WI38 (cell line): ENCODE measurements around the gene ARL4A.

ENCODE experiments used
- H3K4me3 ChIP-seq: 2 replicates; pipeline ENCODE4 v1.5.1; 2011; ENCODE audit warnings: low read depth, mild to moderate bottlenecking, control low read depth, low read length
- TF ChIP-seq, protein P1 (sequence below): IDR thresholded peaks from 2 replicates; pipeline ENCODE4 v1.5.1; 2012; ENCODE audit warnings: low read depth, mild to moderate bottlenecking, control low read depth, low read length

Gene ARL4A

DNA sequence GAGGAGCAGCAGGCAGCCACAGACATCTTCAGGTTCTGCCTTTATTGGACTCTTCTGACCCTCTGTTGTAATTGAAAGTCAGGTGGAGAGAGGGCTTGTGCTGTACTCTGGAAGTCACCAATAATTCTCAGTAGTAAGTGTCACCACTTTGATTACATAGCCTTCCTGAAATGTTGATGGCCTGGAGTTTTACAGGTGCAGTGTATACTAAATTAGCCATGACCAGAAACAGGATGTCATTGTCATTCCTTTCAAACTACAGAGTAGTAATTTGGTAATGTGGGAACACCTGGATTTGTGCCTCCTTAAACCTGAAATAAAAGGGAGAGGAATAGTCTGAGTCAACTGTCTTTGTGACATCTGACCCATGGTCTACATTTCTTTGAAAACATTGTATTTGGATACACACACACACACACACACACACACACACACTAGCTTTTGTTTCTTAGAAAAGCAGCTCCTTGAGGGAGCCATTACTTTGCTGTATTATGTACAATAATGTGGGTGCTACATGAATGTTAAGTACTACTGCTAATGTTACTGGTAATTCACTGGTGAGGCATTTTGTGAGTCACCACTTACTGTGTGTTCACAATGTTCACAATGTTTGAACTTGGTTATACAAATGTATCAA, 19.6 kb downstream of the ARL4A start:
- TF ChIP-seq, protein P1, sequence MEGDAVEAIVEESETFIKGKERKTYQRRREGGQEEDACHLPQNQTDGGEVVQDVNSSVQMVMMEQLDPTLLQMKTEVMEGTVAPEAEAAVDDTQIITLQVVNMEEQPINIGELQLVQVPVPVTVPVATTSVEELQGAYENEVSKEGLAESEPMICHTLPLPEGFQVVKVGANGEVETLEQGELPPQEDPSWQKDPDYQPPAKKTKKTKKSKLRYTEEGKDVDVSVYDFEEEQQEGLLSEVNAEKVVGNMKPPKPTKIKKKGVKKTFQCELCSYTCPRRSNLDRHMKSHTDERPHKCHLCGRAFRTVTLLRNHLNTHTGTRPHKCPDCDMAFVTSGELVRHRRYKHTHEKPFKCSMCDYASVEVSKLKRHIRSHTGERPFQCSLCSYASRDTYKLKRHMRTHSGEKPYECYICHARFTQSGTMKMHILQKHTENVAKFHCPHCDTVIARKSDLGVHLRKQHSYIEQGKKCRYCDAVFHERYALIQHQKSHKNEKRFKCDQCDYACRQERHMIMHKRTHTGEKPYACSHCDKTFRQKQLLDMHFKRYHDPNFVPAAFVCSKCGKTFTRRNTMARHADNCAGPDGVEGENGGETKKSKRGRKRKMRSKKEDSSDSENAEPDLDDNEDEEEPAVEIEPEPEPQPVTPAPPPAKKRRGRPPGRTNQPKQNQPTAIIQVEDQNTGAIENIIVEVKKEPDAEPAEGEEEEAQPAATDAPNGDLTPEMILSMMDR = no peak
- H3K4me3 ChIP-seq = no peak overlapping the region

DNA sequence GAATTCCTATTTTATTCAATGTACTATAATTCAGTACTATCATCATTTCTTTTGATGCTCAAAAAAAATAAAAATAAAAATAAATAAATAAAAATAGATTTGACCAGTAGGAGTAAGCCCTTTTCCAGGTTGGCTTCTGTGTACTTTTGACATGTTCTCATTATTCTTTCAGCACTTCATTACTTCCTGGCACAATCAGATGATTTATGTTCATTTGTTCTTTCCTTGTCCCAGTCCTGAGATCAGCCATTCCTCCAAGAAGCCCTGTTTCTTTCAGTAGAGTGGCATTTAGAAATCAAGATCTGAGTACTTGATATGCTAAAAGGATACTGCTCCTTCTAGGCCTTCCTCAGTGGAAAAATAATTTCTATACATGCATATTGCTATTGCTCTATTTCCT, 20.9 kb downstream of the ARL4A start:
- no peak overlapping the region for H3K4me3 ChIP-seq
- TF ChIP-seq, protein P1 = no peak

DNA sequence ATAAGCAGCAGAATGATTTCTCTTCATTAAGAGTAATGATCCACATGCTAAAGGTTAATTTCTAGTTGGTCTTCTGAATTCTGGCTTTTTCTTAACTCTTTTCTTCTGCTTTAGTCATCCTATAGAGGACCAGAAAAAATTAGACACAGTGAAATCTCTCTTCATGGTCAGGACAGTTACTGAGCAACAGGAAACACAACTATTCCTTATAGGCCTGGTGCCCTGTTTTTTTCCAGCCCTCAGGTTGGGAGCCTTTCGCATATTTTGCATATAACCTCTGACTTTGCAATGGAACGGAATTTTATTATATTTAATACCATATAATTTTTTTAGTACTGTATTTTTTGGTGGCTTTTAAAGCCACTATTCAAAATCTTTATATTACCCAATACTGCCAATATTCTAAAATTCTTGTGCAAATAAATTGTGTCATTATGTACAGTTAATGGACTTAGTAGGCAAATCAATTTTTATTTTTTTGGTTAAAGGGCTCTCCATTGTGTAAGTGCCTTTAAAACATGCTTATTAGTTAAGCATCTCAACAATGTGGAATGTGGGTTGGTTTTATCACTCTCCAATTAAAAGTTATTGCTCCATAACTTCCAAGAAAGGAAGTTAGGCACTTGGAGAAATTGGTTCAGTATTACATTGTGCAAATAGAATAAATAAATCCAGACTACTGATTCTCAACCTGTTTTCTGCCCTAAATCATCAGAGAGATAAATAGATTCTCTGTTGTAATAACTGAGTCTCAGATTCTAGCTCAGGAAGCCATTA, 22.5 kb downstream of the ARL4A start:
- TF ChIP-seq, protein P1 = no peak
- H3K4me3 ChIP-seq = no peak overlapping the region

DNA sequence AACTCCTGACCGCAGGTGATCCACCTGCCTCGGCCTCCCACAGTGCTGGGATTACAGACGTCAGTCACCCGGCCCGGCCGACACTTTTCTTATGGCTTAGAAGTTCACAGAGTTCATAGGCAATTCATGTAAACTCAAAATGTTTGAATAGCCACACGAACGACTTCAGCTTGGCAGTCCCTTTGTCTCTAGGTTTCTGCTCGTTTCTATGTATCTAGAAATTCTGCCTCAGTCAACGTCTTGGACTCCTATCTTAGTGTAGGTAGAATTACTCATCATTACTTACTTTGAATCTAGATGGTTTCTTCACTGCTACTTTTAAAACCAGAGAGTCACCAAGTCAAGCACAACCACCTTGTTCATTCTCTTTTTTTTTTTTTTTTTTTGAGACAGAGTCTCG, 23.7 kb downstream of the ARL4A start:
- TF ChIP-seq, protein P1 = no peak
- H3K4me3 ChIP-seq = no peak overlapping the region

DNA sequence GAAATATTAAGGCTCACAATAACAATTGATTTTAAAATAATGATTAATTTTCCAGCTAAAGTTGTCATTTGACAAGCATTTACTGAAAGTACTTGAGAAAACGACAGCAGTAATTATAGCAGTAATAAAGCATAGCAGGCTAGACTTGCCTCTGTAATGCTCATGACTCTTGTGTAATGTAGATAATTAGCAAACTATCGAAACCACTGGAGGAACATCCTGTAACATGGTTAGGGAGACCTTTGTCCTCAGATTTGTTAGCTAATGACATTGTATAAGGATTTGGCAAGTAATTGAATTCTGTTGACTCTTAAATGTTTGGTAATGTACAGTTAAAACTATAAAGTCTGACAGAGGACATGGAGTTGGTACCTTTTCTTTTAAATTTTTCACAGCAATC, 24.8 kb downstream of the ARL4A start:
- TF ChIP-seq, protein P1 = no peak
- no peak overlapping the region for H3K4me3 ChIP-seq

DNA sequence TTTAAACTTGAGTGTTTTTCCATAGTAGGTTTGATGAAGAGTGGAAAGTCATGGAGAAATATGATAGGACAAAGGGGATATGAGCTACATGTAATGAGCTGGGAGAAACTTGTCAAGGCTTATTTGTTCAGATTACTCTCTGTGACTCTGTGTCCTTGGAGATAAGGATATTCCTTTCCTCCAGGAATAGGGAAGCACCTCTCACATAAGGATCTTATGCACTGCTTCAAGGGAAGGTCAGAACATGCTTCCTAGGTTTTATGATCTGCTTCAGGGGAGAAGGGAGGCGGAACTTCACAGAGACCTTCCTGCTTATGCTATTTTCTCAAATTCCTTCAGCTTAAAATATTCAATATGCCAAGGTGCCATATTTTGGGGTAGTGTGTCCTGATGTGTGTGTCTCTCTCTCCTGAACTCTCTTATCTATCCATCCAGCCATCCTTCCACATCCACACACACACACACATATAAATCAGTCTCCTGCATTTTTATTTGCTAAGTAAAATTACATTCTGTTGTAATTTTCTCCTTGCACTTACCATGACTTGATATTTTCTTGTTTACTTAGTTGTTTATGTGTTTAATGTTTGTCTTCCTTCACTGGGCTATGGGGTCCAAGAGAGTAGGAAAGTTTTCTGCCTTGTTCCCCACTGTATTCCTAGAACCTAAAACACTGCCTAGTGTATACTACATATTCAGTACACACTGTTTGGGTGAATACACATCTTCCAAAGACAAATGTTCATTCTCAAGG, 26.4 kb downstream of the ARL4A start:
- H3K4me3 ChIP-seq = no peak overlapping the region
- TF ChIP-seq, protein P1 = no peak

DNA sequence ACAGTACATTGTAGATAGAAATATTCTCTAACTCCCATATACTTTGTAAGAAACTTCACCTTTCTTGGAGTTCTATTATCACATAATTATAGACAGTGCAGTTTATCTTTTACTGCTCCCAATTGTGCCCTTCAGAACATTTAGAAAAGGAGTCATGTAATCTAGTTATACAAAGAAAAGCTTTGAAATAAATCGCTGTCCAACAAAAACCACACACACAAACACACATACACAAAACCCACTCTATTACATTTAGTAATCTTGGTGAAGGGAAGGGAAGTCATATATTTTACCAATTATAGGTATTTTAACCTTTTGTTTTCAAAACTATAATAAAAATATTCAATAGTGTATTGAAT, 26.9 kb downstream of the ARL4A start:
- no peak overlapping the region for H3K4me3 ChIP-seq
- TF ChIP-seq, protein P1 = no peak
